OCI-LY3 (cell line): ENCODE measurements around the gene RIMKLB.
"Not testable (repeated sequence)": the region's sequence is repeated elsewhere in the genome, so short reads cannot be mapped to it uniquely, and the experiment has no call there.

ENCODE experiments used
- H2AFZ ChIP-seq: fragments of 200-600, 300-600 bp; shearing (Covaris generic); 2 replicates; pipeline ENCODE4 v1.6.0; 2014; ENCODE audit warnings: antibody characterized with exemption, low read depth, low read length
- H3K27ac ChIP-seq: fragments of 200-600, 300-600 bp; sonication (generic); 2 replicates; pipeline ENCODE4 v1.5.1; 2014; ENCODE audit warnings: mild to moderate bottlenecking, low read length, moderate library complexity, mixed read lengths
- H3K27me3 ChIP-seq: fragments of 200-600, 300-600 bp; sonication (generic); 2 replicates; pipeline ENCODE4 v1.6.1; 2014; ENCODE audit warnings: low read depth, low read length, mixed read lengths
- H3K36me3 ChIP-seq: fragments of 200-600, 300-600 bp; sonication (generic); replicated peaks from 2 replicates; pipeline ENCODE3; 2014; ENCODE audit warnings: low read depth, low read length, mixed read lengths
- H3K4me1 ChIP-seq: fragments of 300-600, 200-600 bp; sonication (generic); 2 replicates; pipeline ENCODE4 v1.6.1; 2014; ENCODE audit warnings: low read length, mixed read lengths
- H3K4me2 ChIP-seq: fragments of 200-600, 300-600 bp; sonication (generic); 2 replicates; pipeline ENCODE4 v1.6.1; 2014; ENCODE audit warnings: low read length, mixed read lengths
- H3K4me3 ChIP-seq: fragments of 300-600, 200-600 bp; sonication (generic); 2 replicates; pipeline ENCODE4 v1.5.1; 2014; ENCODE audit warnings: antibody characterized with exemption, mild to moderate bottlenecking, low read length, moderate library complexity
- H3K79me2 ChIP-seq: fragments of 300-600, 200-600 bp; shearing (Covaris generic); 2 replicates; pipeline ENCODE4 v1.6.1; 2014; ENCODE audit warnings: mild to moderate bottlenecking, low read length, mixed read lengths
- H3K9ac ChIP-seq: fragments of 300-600, 200-600 bp; shearing (Covaris generic); 2 replicates; pipeline ENCODE4 v1.6.0; 2014; ENCODE audit warnings: mild to moderate bottlenecking, low read length, moderate library complexity
- H3K9me3 ChIP-seq: fragments of 200-600, 300-600 bp; shearing (Covaris generic); 2 replicates; pipeline ENCODE4 v1.6.1; 2014; ENCODE audit warnings: low read length, mixed read lengths; ENCODE audit not compliant: insufficient read depth
- H4K20me1 ChIP-seq: fragments of 200-600, 300-600 bp; sonication (generic); 2 replicates; pipeline ENCODE4 v1.6.1; 2016; ENCODE audit warnings: low read length, mixed read lengths; ENCODE audit not compliant: insufficient read depth
- CTCF ChIP-seq: fragments of 200-600, 300-600 bp; sonication (generic); IDR thresholded peaks from 2 replicates; pipeline ENCODE4 v1.5.1; 2014; ENCODE audit warnings: antibody characterized with exemption, low read length, low read depth
- EZH2phosphoT487 ChIP-seq: fragments of 200-600 bp; shearing (Covaris generic); IDR thresholded peaks from 2 replicates; pipeline ENCODE4 v1.6.1; 2018; ENCODE audit warnings: antibody characterized with exemption, mixed run types, low read depth

Gene RIMKLB

GRCh38 chr12:8819666-8819980, 121.8 kb downstream of the RIMKLB start:
- Histone ChIP-seq H3K79me2 (no peaks in the 10 kb centered on the region), H3K9ac (no peak overlapping the region), H3K4me3 (no peak overlapping the region), H3K4me1 (peaks cover 15% of the 10 kb centered on the region), H3K9me3 (no peaks in the 10 kb centered on the region), H2AFZ (no peak overlapping the region), H3K27ac (no peak overlapping the region), H3K36me3 (no peaks in the 10 kb centered on the region), H4K20me1 (no peaks in the 10 kb centered on the region), H3K27me3 (no peaks in the 10 kb centered on the region), H3K4me2 (no peak overlapping the region)
- TF ChIP-seq CTCF (no peak), EZH2phosphoT487 (no peak)

- peaks cover 15% of the 10 kb centered on the region for H3K4me1 ChIP-seq
- not testable (repeated sequence) for H3K9me3 ChIP-seq, H3K4me3 ChIP-seq, H3K9ac ChIP-seq, H4K20me1 ChIP-seq, H3K79me2 ChIP-seq, H3K36me3 ChIP-seq, H3K27ac ChIP-seq, H2AFZ ChIP-seq, H3K27me3 ChIP-seq, H3K4me2 ChIP-seq
Observed at GRCh38 chr12:8820676-8821407, 123.1 kb downstream of the RIMKLB start.

- peaks cover 15% of the 10 kb centered on the region for H3K4me1 ChIP-seq
- no peak overlapping the region for H2AFZ ChIP-seq
- H3K4me2 ChIP-seq: no peak overlapping the region
- no peak overlapping the region for H3K4me3 ChIP-seq
- no peaks in the 10 kb centered on the region for H3K27me3 ChIP-seq
- H3K9ac ChIP-seq: no peak overlapping the region
- TF ChIP-seq CTCF (no peak), EZH2phosphoT487 (no peak)
- no peaks in the 10 kb centered on the region for H4K20me1 ChIP-seq
- no peaks in the 10 kb centered on the region for H3K79me2 ChIP-seq
- no peaks in the 10 kb centered on the region for H3K36me3 ChIP-seq
- H3K9me3 ChIP-seq: no peaks in the 10 kb centered on the region
- no peak overlapping the region for H3K27ac ChIP-seq
Observed at GRCh38 chr12:8821591-8821990, 123.8 kb downstream of the RIMKLB start.

- H4K20me1 ChIP-seq: no peaks in the 10 kb centered on the region
- peak within 1 kb of the TSS; percentile 84 for H2AFZ ChIP-seq
- H3K79me2 ChIP-seq: no peaks in the 10 kb centered on the region
- peak within 1 kb of the TSS; percentile 26 for H3K4me3 ChIP-seq
- H3K36me3 ChIP-seq: no peaks in the 10 kb centered on the region
- no peak within 1 kb of the TSS for H3K27ac ChIP-seq
- H3K4me2 ChIP-seq: peak within 1 kb of the TSS; percentile 40
- peaks cover 16% of the 10 kb centered on the region for H3K4me1 ChIP-seq
- TF ChIP-seq CTCF (no peak), EZH2phosphoT487 (no peak)
- H3K9me3 ChIP-seq: no peaks in the 10 kb centered on the region
- H3K27me3 ChIP-seq: no peaks in the 10 kb centered on the region
- H3K9ac ChIP-seq: peak within 1 kb of the TSS; percentile 5; the same call in 1 of the 2 replicates
Observed at GRCh38 chr12:8822298-8822697, 124.5 kb downstream of the RIMKLB start, which contains the start of gene A2ML1. A2ML1 (plus strand) TSS chr12:8822621; CDS start chr12:8822652, 31 bp downstream.
